AG04450 (cell line): Measurements from ENCODE around the gene TLX2. TPM values are rescaled to one million over a fixed set of nuclear protein-coding genes. Genes with fewer than 3 reads are reported as not detected.
"Not testable (repeated sequence)": the region's sequence is repeated elsewhere in the genome, so short reads cannot be mapped to it uniquely, and the experiment has no call there.

ENCODE experiments used
- CTCF ChIA-PET: fragments of 300-600, 350-600 bp; formaldehyde crosslinking; extraction: SDS; loops from one replicate; lab custom pipeline; 2022; ENCODE audit warnings: antibody characterized with exemption, inconsistent platforms; lab: Charles Lee
- POLR2A ChIA-PET: fragments of 350-600 bp; formaldehyde crosslinking; extraction: SDS; loops from one replicate; lab custom pipeline; 2021; ENCODE audit warnings: antibody characterized with exemption, inconsistent platforms; lab: Yijun Ruan, JAX
- DNase-seq: peaks from one replicate; pipeline ENCODE4 v3.0.0-alpha.2; 2011; ENCODE audit warnings: low read depth, low spot score
- H3K27ac ChIP-seq: one replicate; pipeline ENCODE4 v1.5.1; 2012; ENCODE audit warnings: low read depth, low read length, control low read depth
- H3K27me3 ChIP-seq: one replicate; pipeline ENCODE4 v1.6.0; 2012; ENCODE audit warnings: low read length; ENCODE audit not compliant: control insufficient read depth, insufficient read depth
- H3K4me3 ChIP-seq: 2 replicates; pipeline ENCODE4 v1.5.1; 2011; ENCODE audit warnings: mild to moderate bottlenecking, low read depth, low read length, control low read depth
- H3K9me3 ChIP-seq: 2 replicates; pipeline ENCODE4 v1.5.1; 2012; ENCODE audit warnings: low read length; ENCODE audit not compliant: control insufficient read depth, insufficient read depth
- polyA plus RNA-seq: library from polyadenylated mRNA; depleted of rRNA; stranded (reverse); fragments of >200 nt; gene quantifications from 2 replicates; pipeline ENCODE4 v1.2.3, GENCODE V29; 2011
- TF ChIP-seq, protein P1 (sequence below): IDR thresholded peaks from 2 replicates; pipeline ENCODE4 v1.5.1; 2011; ENCODE audit warnings: low read depth, low read length, control low read depth, inconsistent platforms

Gene TLX2
- polyA plus RNA-seq, 1 experiment = not detected

DNA sequence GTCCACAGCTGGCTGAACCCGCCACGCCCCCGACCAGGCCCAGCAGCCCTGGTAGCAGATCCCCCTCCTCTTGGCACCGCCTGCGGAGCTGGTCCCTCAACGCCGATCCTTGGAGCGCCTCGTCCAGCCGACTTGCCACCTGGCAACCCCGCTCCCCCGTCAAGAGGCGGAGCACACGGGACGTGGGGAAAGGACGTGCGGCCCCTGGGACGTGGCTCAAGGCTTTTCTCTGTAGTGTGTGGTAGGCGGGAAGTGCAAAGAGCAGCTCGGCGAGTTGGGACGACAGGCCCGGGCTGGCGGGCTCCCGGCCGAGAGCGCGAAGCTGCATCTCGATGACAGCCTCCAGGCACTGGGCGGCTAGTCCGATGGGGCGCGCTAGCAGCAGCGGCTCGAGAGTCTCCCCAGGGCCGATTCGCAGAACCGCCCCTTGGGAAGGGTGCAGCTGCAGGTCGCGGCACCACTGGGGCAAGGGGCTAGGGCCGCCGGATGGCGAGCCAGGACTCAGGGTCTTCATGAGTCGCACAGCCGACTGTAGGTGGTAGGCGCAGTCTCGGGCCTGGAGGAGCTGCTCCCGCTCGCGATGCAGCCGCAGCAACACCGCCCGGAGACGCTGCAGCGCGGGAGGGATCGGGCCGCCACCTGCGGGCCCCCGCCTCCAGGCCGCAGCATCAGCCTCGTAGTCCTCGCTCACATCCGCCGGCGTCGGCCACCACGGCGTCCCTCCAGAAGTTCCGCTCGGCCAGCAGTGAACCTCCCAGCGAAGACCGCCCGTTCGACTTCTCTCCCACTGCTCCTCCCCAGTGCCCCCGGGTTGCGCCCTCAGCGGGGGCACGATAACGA lies 32.1 kb upstream of the TLX2 start:
- TF ChIP-seq, protein P1, sequence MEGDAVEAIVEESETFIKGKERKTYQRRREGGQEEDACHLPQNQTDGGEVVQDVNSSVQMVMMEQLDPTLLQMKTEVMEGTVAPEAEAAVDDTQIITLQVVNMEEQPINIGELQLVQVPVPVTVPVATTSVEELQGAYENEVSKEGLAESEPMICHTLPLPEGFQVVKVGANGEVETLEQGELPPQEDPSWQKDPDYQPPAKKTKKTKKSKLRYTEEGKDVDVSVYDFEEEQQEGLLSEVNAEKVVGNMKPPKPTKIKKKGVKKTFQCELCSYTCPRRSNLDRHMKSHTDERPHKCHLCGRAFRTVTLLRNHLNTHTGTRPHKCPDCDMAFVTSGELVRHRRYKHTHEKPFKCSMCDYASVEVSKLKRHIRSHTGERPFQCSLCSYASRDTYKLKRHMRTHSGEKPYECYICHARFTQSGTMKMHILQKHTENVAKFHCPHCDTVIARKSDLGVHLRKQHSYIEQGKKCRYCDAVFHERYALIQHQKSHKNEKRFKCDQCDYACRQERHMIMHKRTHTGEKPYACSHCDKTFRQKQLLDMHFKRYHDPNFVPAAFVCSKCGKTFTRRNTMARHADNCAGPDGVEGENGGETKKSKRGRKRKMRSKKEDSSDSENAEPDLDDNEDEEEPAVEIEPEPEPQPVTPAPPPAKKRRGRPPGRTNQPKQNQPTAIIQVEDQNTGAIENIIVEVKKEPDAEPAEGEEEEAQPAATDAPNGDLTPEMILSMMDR = no peak
- DNase-seq = no peak
- CTCF ChIA-PET = interaction anchor here (0.6 to 12.6 kb wide), 9 partner anchors 10 to 396 kb away, joined by 3 to 174 read pairs (median 6); partner anchors contain the start of genes AUP1, HTRA2 and MRPL53
- peak overlapping the region; percentile 99 for H3K4me3 ChIP-seq
- POLR2A ChIA-PET = interaction anchor here (0.6 to 2.8 kb wide), 9 partner anchors 9 to 281 kb away, joined by 3 to 16 read pairs (median 4); partner anchors contain the start of genes AUP1, HTRA2, INO80B and LOXL3
- peak overlapping the region; percentile 70 for H3K27ac ChIP-seq
- H3K9me3 ChIP-seq = no peaks in the 10 kb centered on the region; the same call in 1 of the 2 replicates
- no peaks in the 10 kb centered on the region for H3K27me3 ChIP-seq

DNA sequence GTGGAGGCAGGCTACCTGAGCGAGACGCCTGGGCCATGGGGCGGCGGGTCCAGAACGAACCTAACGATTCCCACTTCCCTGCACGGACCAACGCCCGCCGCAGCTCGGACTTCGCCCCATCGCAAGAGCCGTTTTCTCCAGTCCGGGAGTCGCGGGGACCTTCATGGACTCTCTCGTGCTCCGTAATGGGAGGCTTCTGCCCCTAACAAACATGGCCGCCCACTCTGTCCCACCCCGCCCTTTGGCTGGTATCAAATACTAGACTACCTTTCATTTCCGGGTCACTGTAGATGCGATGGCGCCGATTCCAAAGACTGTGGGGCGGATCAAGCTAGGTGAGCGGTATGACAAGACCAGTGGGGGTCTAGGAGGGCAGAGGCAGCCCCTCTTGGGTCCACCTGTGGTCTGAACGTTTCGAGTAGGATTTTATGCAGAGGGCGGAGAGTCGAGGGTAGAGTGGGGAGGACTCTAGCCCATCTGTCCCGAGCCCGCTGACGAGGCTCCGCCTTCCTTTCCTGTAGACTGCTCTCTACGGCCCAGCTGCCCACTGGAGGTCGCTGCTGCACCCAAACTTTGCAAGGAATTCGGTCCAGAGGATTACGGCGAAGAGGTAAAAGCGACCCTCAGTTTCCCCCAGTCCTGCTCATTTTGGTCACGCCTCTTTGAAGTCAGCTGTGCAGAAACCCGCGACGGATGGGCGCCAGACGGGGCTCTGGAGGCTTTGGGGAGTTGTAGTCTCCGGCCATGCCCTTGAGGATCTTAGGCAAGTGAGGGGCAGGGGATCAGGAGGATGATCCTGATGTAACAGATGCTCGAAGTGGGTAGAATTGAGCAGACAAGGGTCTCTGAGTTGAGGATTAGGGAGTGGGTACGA lies 31.2 kb upstream of the TLX2 start, which contains the start of the genes CCDC142 and TTC31:
Gene CCDC142, minus strand, starts transcription at position 198 of the 874 bp plus-strand sequence. Its CDS starts 161 bp downstream, at position 37.
Gene TTC31, plus strand, starts transcription at position 281 of the 874 bp plus-strand sequence. Its CDS starts 15 bp downstream, at position 296.
- H3K27me3 ChIP-seq = no peaks in the 10 kb centered on the region
- TF ChIP-seq, protein P1 = peak; percentile 90
- peak; percentile 83 for DNase-seq
- peak within 1 kb of the TSS; percentile 70 for H3K27ac ChIP-seq
- no peaks in the 10 kb centered on the region; the same call in 1 of the 2 replicates for H3K9me3 ChIP-seq
- peak within 1 kb of the TSS; percentile 99 for H3K4me3 ChIP-seq
- CTCF ChIA-PET = interaction anchor here (0.6 to 12.6 kb wide), 13 partner anchors 9 to 395 kb away, joined by 3 to 174 read pairs (median 5); partner anchors contain the start of genes AUP1, HTRA2 and MRPL53
- POLR2A ChIA-PET = interaction anchor here (0.6 to 2.8 kb wide), 9 partner anchors 10 to 101 kb away, joined by 3 to 16 read pairs (median 6); partner anchors contain the start of genes AUP1, HTRA2, INO80B and LOXL3

DNA sequence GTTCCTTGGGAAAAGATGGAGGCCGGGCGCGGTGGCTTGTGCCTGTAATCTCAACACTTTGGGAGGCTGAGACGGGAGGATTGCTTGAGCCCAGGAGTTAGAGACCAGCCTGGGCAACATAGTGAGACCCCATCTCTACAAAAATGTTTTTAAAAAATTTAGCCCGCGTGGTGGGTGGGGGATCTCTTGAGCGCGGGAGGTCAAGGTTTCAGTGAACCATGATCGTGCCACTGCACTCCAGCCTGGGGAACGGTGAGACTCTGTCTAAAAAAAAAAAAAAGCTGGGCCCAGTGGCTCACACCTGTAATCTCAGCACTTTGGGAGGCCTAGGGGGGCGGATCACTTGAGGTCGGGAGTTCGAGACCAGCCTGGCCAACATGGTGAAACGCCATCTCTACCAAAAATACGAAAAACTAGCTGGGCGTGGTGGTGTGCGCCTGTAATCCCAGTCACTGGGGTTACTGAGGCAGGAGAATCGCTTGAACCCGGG lies 30.5 kb upstream of the TLX2 start:
- H3K27ac ChIP-seq = not testable (repeated sequence)

DNA sequence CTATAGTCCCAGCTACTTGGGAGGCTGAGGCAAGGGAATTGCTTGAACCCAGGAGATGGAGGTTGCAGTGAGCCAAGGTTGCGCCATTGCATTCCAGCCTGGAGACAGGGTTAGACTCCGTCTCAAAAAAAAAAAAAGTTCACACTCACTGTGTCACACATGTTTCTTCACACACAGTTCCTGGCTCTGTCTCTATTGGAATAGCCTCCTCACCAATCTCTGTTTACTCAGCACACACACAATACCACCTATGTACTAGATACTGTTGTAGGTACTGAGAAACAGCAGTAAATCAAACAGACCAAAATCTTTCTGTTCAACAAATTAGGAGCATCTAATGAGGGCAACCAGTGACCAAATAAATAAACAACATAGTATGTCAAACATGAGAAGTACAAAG lies 28.1 kb upstream of the TLX2 start:
- CTCF ChIA-PET = interaction anchor here (12.6 kb wide), 1 partner anchor 101 kb away, joined by 174 read pairs; no protein-coding TSS in a partner anchor
- TF ChIP-seq, protein P1 = no peak
- no peak overlapping the region for H3K27ac ChIP-seq

More for the DNA sequence above, 30.5 kb upstream of the TLX2 start:
- not testable (repeated sequence) for DNase-seq, H3K27me3 ChIP-seq, H3K9me3 ChIP-seq
- peak overlapping the region; percentile 99 for H3K4me3 ChIP-seq
- ChIA-PET CTCF (interaction anchor here (0.7 to 12.6 kb wide), 12 partner anchors 10 to 306 kb away, joined by 3 to 174 read pairs (median 6); partner anchors contain the start of genes AUP1, HTRA2 and MRPL53), POLR2A (interaction anchor here (0.8 to 2.8 kb wide), 4 partner anchors 29 to 100 kb away, joined by 3 to 16 read pairs (median 10); partner anchors contain the start of genes AUP1, HTRA2 and INO80B)

More for the DNA sequence above, 28.1 kb upstream of the TLX2 start:
- no peak for DNase-seq
- POLR2A ChIA-PET = no interaction called here
- Histone ChIP-seq H3K27me3 (no peaks in the 10 kb centered on the region), H3K9me3 (no peaks in the 10 kb centered on the region; the same call in 1 of the 2 replicates), H3K4me3 (no peak overlapping the region)
